Measurements from ENCODE around the gene MIGA2. TPM values are rescaled to one million over a fixed set of nuclear protein-coding genes. Genes with fewer than 3 reads are reported as not detected.

MIGA2 gene
- total and polyA plus RNA-seq, 2 of the 8 experiments (the other 6 are each of a cell fraction or from before 2014, with no cell fraction given), result 24.6 to 39.0 TPM

DNA sequence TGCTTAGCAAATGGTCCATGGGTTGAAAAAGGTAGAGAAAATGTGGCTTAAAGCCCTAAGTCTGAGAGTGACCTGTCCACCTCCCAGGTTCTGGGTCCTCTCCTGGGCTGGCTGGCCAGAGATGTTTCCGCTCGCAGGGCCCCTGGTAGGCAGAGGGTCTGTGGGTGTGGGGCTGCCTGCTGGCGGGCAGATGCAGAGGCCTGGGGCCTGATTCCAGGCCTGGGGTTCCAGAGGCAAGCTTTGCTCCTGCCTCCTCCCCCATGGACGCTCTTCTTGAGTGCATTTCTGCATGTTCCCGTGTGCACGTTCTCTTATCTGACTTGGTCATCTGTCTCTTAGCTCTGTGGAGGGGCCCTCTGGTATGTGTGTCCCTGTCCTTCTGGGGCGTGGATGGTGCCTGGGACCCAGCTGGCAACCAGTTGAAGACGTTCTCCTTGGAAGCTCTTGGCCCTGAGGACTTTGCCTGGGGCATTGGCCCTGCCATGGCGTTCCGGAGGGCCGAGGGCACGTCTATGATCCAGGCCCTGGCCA is 3.8 kb downstream of the MIGA2 start:
- H3K4ac ChIP-seq (replicated peaks; ENCODE audit: insufficient read length, low read depth, low read length), result no peak overlapping the region
- H3K79me2 ChIP-seq (ENCODE audit: control insufficient read depth in 1 of 2, insufficient read depth in 2 of 2, low read length in 2 of 2), result peaks cover 0 to 23% of the 10 kb centered on the region in 2 experiments; a peak in 2 of 4 replicates
- TF ChIP-seq BCL11A (IDR thresholded peaks at IDR 0.05; ENCODE audit: low read depth in 2 of 2, low read length in 2 of 2) (no peak), CEBPB (IDR thresholded peaks at IDR 0.05; ENCODE audit: low read depth, low read length) (no peak), EP300 (IDR thresholded peaks at IDR 0.05; ENCODE audit: borderline replicate concordance in 1 of 2, low read depth in 2 of 2, low read length in 2 of 2) (no peak), KDM1A (IDR thresholded peaks at IDR 0.05; ENCODE audit: borderline replicate concordance, low read length) (no peak), RBBP5 (IDR thresholded peaks at IDR 0.05; ENCODE audit: borderline replicate concordance, low read depth, low read length) (no peak)
- TF ChIP-seq, protein P1, sequence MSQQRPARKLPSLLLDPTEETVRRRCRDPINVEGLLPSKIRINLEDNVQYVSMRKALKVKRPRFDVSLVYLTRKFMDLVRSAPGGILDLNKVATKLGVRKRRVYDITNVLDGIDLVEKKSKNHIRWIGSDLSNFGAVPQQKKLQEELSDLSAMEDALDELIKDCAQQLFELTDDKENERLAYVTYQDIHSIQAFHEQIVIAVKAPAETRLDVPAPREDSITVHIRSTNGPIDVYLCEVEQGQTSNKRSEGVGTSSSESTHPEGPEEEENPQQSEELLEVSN (IDR thresholded peaks at IDR 0.05), result no peak
- H2BK12ac ChIP-seq (ENCODE audit: low read depth, low read length), result no peak overlapping the region
- no peak overlapping the region for H4K91ac ChIP-seq (replicated peaks; ENCODE audit: insufficient read length, low read length)
- H3K79me1 ChIP-seq (ENCODE audit: low read depth, low read length), result peaks cover 7% of the 10 kb centered on the region
- H3K14ac ChIP-seq (ENCODE audit: insufficient read length), result no peak overlapping the region
- no peak overlapping the region for H2BK20ac ChIP-seq (ENCODE audit: low read length)
- ChIA-PET CTCF (ENCODE audit: partially characterized antibody) (interaction anchor here (0.6 to 2.7 kb wide), 4 partner anchors 10 to 750 kb away, joined by 3 to 10 read pairs (median 4); partner anchors contain the start of gene SH3GLB2), POLR2A (ENCODE audit: partially characterized antibody) (interaction anchor here (1.0 kb wide), 1 partner anchor 48 kb away, joined by 3 read pairs; no protein-coding TSS in a partner anchor)
- H3K23ac ChIP-seq (ENCODE audit: insufficient read length), result no peak overlapping the region
- no peak for DNase-seq (ENCODE audit: low read depth in 1 of 2, low spot score in 2 of 2)
- H3K27ac ChIP-seq (ENCODE audit: low read depth, low read length), result no peak overlapping the region; the same call in 1 of the 2 replicates
- no peak overlapping the region for H2BK120ac ChIP-seq (replicated peaks; ENCODE audit: low read depth, low read length)
- H4K5ac ChIP-seq (ENCODE audit: insufficient read length, low read depth, low read length), result no peak overlapping the region
- peaks cover 0 to 16% (median 7%) of the 10 kb centered on the region in 4 experiments; a peak in 5 of 8 replicates for H3K36me3 ChIP-seq (ENCODE audit: control insufficient read depth in 2 of 4, insufficient read depth in 4 of 4, low read length in 3 of 4)
- H3K27me3 ChIP-seq (replicated peaks in 1 of 4; ENCODE audit: control insufficient read depth in 3 of 4, extremely low read depth in 1 of 4, insufficient read depth in 3 of 4, low read length in 3 of 4), result no peaks in the 10 kb centered on the region
- no peaks in the 10 kb centered on the region for H3K9me3 ChIP-seq (ENCODE audit: insufficient read depth in 2 of 2, low read depth in 1 of 2, low read length in 1 of 2)
- no peak overlapping the region for H3K18ac ChIP-seq (ENCODE audit: extremely low read depth, low read length)
- no peak overlapping the region for H2AK5ac ChIP-seq (ENCODE audit: low read depth, low read length)
- H2BK15ac ChIP-seq (ENCODE audit: low read length), result no peak overlapping the region
- H2AFZ ChIP-seq (ENCODE audit: low read length), result no peak overlapping the region
- H3K56ac ChIP-seq (replicated peaks; ENCODE audit: insufficient read length, low read depth, low read length), result no peak overlapping the region
- H3K4me3 ChIP-seq (ENCODE audit: extremely low read depth in 1 of 4, insufficient read depth in 2 of 4, low read depth in 3 of 4, low read length in 4 of 4), result no peak overlapping the region
- peaks cover 0 to 10% (median 5%) of the 10 kb centered on the region in 4 experiments; a peak in 5 of 7 replicates for H3K4me1 ChIP-seq (replicated peaks in 1 of 4; ENCODE audit: control insufficient read depth in 3 of 4, insufficient read depth in 4 of 4, low read length in 3 of 4)
- no peak overlapping the region for H3K9ac ChIP-seq (replicated peaks in 1 of 4; ENCODE audit: extremely low read depth in 1 of 4, low read depth in 3 of 4, low read length in 3 of 4)
- 94% methylated on average over 12 of the region's 12 CpGs; no CpG with 5 or more reads in 1 of the 2 experiments for WGBS, 2 experiments (ENCODE audit: extremely low coverage in 1 of 2, insufficient coverage in 1 of 2, insufficient read length in 1 of 2, insufficient replicate concordance in 2 of 2, low coverage in 1 of 2, low lambda C conversion rate in 2 of 2, missing lambda C conversion rate in 1 of 2)
- peaks cover 7% of the 10 kb centered on the region for H3K23me2 ChIP-seq (ENCODE audit: low read depth, low read length)
- no peak overlapping the region for H2BK5ac ChIP-seq (ENCODE audit: low read depth, low read length)
- no peak overlapping the region for H3K4me2 ChIP-seq (ENCODE audit: insufficient read depth in 1 of 2, low read depth in 2 of 2, low read length in 2 of 2)
- no peak overlapping the region for H4K8ac ChIP-seq (ENCODE audit: extremely low read depth, insufficient read depth, low read length)
- H4K20me1 ChIP-seq (replicated peaks in 1 of 2; ENCODE audit: control insufficient read depth in 1 of 2, insufficient read depth in 2 of 2, low read length in 2 of 2), result peaks cover 0 to 5% of the 10 kb centered on the region in 2 experiments
- FAIRE-seq, result no peak

All from H1 (cell line).